Right lobe of liver (tissue), 4 donors: ENCODE results near the gene INSYN2B.

Experiments used
- POLR2A ChIP-seq: fragments of 450-650 bp; IDR thresholded peaks from one replicate; pipeline ENCODE4 v1.6.1; 2017; ENCODE audit warnings: antibody characterized with exemption, mild to moderate bottlenecking
- TF ChIP-seq, protein P1 (sequence below), 4 donors: fragments of 200-600 bp in 3 of 4; fragments of 450-650 bp in 1 of 4; IDR thresholded peaks; one replicate each; pipeline versions ENCODE4 v1.5.1 to v1.8.0; 2016 to 2022; ENCODE audit warnings: antibody characterized with exemption in 4 of 4, mild to moderate bottlenecking in 2 of 4
- donor health status: DM: no; HTN: no; CAD: no.
- donor health status: DM: no; HTN: no; CAD: no.
- donor health status: DM: no; HTN: yes; CAD: no.

DNA sequence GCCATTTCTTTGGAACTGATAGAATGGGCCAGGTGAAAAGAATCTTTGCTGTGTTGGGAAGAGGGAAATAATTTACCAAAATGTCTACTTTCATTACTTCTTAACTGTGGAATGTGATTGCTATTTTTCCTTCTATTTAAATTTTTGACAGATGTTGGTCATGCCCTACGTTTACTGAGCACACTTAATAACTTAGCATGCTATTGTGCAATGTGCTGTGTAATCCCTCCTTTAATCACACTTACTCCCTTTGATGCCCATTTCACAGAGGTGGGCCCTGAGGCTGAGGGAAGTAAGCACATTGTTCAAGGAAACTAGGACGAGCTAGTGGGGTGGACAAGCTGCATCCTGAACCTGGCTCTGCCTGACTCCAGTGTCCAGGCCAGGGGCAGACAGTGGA is 47.8 kb upstream of the INSYN2B start:
- TF ChIP-seq, protein P1, sequence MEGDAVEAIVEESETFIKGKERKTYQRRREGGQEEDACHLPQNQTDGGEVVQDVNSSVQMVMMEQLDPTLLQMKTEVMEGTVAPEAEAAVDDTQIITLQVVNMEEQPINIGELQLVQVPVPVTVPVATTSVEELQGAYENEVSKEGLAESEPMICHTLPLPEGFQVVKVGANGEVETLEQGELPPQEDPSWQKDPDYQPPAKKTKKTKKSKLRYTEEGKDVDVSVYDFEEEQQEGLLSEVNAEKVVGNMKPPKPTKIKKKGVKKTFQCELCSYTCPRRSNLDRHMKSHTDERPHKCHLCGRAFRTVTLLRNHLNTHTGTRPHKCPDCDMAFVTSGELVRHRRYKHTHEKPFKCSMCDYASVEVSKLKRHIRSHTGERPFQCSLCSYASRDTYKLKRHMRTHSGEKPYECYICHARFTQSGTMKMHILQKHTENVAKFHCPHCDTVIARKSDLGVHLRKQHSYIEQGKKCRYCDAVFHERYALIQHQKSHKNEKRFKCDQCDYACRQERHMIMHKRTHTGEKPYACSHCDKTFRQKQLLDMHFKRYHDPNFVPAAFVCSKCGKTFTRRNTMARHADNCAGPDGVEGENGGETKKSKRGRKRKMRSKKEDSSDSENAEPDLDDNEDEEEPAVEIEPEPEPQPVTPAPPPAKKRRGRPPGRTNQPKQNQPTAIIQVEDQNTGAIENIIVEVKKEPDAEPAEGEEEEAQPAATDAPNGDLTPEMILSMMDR (IDR thresholded peaks at IDR 0.05) = no peak
- no peak for TF ChIP-seq POLR2A
